ENCODE results near the gene CEP83.

DNA sequence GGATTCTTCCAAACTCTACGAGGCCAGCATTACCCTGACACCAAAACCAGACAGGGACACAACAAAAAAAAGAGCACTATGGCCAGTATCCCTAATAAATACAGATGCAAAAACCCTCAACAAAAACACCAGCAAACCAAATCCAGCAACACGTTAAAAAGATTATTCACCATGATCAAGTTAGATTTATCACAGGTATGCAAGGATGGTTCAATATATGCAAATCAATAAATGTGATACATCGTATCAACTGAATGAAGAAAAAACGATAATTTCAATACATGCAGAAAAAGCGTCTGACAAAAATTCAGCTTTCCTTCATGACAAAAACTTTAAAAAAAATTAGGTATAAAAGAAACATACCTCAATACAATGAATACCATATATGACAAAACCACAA is 99.9 kb downstream of the CEP83 start:
- TF ChIP-seq, protein P1, sequence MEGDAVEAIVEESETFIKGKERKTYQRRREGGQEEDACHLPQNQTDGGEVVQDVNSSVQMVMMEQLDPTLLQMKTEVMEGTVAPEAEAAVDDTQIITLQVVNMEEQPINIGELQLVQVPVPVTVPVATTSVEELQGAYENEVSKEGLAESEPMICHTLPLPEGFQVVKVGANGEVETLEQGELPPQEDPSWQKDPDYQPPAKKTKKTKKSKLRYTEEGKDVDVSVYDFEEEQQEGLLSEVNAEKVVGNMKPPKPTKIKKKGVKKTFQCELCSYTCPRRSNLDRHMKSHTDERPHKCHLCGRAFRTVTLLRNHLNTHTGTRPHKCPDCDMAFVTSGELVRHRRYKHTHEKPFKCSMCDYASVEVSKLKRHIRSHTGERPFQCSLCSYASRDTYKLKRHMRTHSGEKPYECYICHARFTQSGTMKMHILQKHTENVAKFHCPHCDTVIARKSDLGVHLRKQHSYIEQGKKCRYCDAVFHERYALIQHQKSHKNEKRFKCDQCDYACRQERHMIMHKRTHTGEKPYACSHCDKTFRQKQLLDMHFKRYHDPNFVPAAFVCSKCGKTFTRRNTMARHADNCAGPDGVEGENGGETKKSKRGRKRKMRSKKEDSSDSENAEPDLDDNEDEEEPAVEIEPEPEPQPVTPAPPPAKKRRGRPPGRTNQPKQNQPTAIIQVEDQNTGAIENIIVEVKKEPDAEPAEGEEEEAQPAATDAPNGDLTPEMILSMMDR (IDR thresholded peaks at IDR 0.05), result no peak
- no peak for TF ChIP-seq ZFX (IDR thresholded peaks at IDR 0.05; ENCODE audit: borderline replicate concordance)
